Stomach smooth muscle (tissue), 2 donors: Measurements from ENCODE around the gene PRKG1.

Source experiments
- H3K27ac ChIP-seq: one replicate; pipeline ENCODE4 v1.7.0; 2013; ENCODE audit warnings: mild to moderate bottlenecking, low read length, inconsistent platforms
- H3K27me3 ChIP-seq, 2 donors: one replicate each; pipeline ENCODE4 v1.7.0; 2013; ENCODE audit warnings: low read length in 2 of 2; ENCODE audit not compliant: insufficient read depth in 2 of 2, control insufficient read depth in 1 of 2
- H3K36me3 ChIP-seq, 2 donors: one replicate each; pipeline ENCODE4 v1.7.0; 2013; ENCODE audit warnings: low read length in 2 of 2; ENCODE audit not compliant: control insufficient read depth in 2 of 2, insufficient read depth in 2 of 2
- H3K4me1 ChIP-seq: one replicate; pipeline ENCODE4 v1.7.0; 2013; ENCODE audit warnings: low read length; ENCODE audit not compliant: control insufficient read depth, insufficient read depth
- H3K4me3 ChIP-seq, 2 donors: one replicate each; pipeline ENCODE4 v1.7.0; 2013; ENCODE audit warnings: low read length in 2 of 2
- H3K9ac ChIP-seq, 2 donors: one replicate each; pipeline ENCODE4 v1.7.0; 2013; ENCODE audit warnings: low read length in 2 of 2, mild to moderate bottlenecking in 1 of 2
- H3K9me3 ChIP-seq, 2 donors: one replicate each; pipeline ENCODE4 v1.7.0; 2013; ENCODE audit warnings: low read length in 2 of 2; ENCODE audit not compliant: control insufficient read depth in 2 of 2
- donor health status: healthy.
- donor health status: Pancreatic carcinoma.

PRKG1 gene

GRCh38 chr10:52261362-52261761 is 1187.1 kb downstream of the PRKG1 start:
- Histone ChIP-seq H3K27ac (no peak overlapping the region), H3K4me1 (no peaks in the 10 kb centered on the region), H3K9me3 (no peaks in the 10 kb centered on the region), H3K27me3 (no peaks in the 10 kb centered on the region), H3K4me3 (no peak overlapping the region), H3K36me3 (no peaks in the 10 kb centered on the region), H3K9ac (no peak overlapping the region)

GRCh38 chr10:52265131-52265926 is 1191.0 kb downstream of the PRKG1 start:
- Histone ChIP-seq H3K4me3 (no peak overlapping the region), H3K9ac (no peak overlapping the region), H3K27me3 (no peaks in the 10 kb centered on the region), H3K36me3 (no peaks in the 10 kb centered on the region), H3K27ac (no peak overlapping the region), H3K9me3 (no peaks in the 10 kb centered on the region), H3K4me1 (no peaks in the 10 kb centered on the region)

GRCh38 chr10:52266858-52267257 is 1192.6 kb downstream of the PRKG1 start:
- Histone ChIP-seq H3K9ac (no peak overlapping the region), H3K4me3 (no peak overlapping the region), H3K9me3 (no peaks in the 10 kb centered on the region), H3K36me3 (no peaks in the 10 kb centered on the region), H3K4me1 (no peaks in the 10 kb centered on the region), H3K27me3 (no peaks in the 10 kb centered on the region), H3K27ac (no peak overlapping the region)

- Histone ChIP-seq H3K27me3 (no peaks in the 10 kb centered on the region), H3K27ac (no peak overlapping the region), H3K36me3 (no peaks in the 10 kb centered on the region), H3K9me3 (no peaks in the 10 kb centered on the region), H3K4me1 (no peaks in the 10 kb centered on the region), H3K9ac (no peak overlapping the region), H3K4me3 (no peak overlapping the region)
Observed at GRCh38 chr10:52268790-52269189, 1194.5 kb downstream of the PRKG1 start.

GRCh38 chr10:52269233-52269632 is 1194.9 kb downstream of the PRKG1 start:
- H3K9ac ChIP-seq: no peak overlapping the region
- no peak overlapping the region for H3K4me3 ChIP-seq
- H3K27me3 ChIP-seq: no peaks in the 10 kb centered on the region
- no peaks in the 10 kb centered on the region for H3K4me1 ChIP-seq
- H3K27ac ChIP-seq: no peak overlapping the region
- no peaks in the 10 kb centered on the region for H3K9me3 ChIP-seq
- no peaks in the 10 kb centered on the region for H3K36me3 ChIP-seq

GRCh38 chr10:52276163-52276562 is 1201.9 kb downstream of the PRKG1 start:
- H3K36me3 ChIP-seq: no peaks in the 10 kb centered on the region
- no peaks in the 10 kb centered on the region for H3K4me1 ChIP-seq
- no peak overlapping the region for H3K9ac ChIP-seq
- no peak overlapping the region for H3K4me3 ChIP-seq
- no peaks in the 10 kb centered on the region for H3K27me3 ChIP-seq
- no peak overlapping the region for H3K27ac ChIP-seq
- H3K9me3 ChIP-seq: no peaks in the 10 kb centered on the region

GRCh38 chr10:52276986-52277385 is 1202.7 kb downstream of the PRKG1 start:
- H3K27ac ChIP-seq: no peak overlapping the region
- H3K9ac ChIP-seq: no peak overlapping the region
- H3K36me3 ChIP-seq: no peaks in the 10 kb centered on the region
- no peak overlapping the region for H3K4me3 ChIP-seq
- no peaks in the 10 kb centered on the region for H3K4me1 ChIP-seq
- H3K27me3 ChIP-seq: no peaks in the 10 kb centered on the region
- H3K9me3 ChIP-seq: no peaks in the 10 kb centered on the region

GRCh38 chr10:52279546-52279945 is 1205.3 kb downstream of the PRKG1 start:
- no peak overlapping the region for H3K9ac ChIP-seq
- H3K27me3 ChIP-seq: no peaks in the 10 kb centered on the region
- H3K9me3 ChIP-seq: no peaks in the 10 kb centered on the region
- H3K4me3 ChIP-seq: no peak overlapping the region
- peaks cover 0 to 3% of the 10 kb centered on the region in 2 donors for H3K36me3 ChIP-seq
- no peak overlapping the region for H3K27ac ChIP-seq
- no peaks in the 10 kb centered on the region for H3K4me1 ChIP-seq

GRCh38 chr10:52280051-52280450 is 1205.8 kb downstream of the PRKG1 start:
- H3K27me3 ChIP-seq: no peaks in the 10 kb centered on the region
- no peak overlapping the region for H3K4me3 ChIP-seq
- H3K36me3 ChIP-seq: peaks cover 0 to 3% of the 10 kb centered on the region in 2 donors
- H3K27ac ChIP-seq: no peak overlapping the region
- no peak overlapping the region for H3K9ac ChIP-seq
- H3K4me1 ChIP-seq: no peaks in the 10 kb centered on the region
- no peaks in the 10 kb centered on the region for H3K9me3 ChIP-seq

- Histone ChIP-seq H3K27me3 (no peaks in the 10 kb centered on the region), H3K9ac (no peak overlapping the region), H3K9me3 (no peaks in the 10 kb centered on the region), H3K27ac (no peak overlapping the region), H3K4me1 (no peaks in the 10 kb centered on the region), H3K4me3 (no peak overlapping the region), H3K36me3 (peaks cover 0 to 3% of the 10 kb centered on the region in 2 donors)
Observed at GRCh38 chr10:52283174-52283573, 1208.9 kb downstream of the PRKG1 start.

GRCh38 chr10:52284416-52285013 is 1210.2 kb downstream of the PRKG1 start:
- Histone ChIP-seq H3K27me3 (no peaks in the 10 kb centered on the region), H3K4me3 (no peak overlapping the region), H3K27ac (no peak overlapping the region), H3K9ac (no peak overlapping the region), H3K36me3 (peaks cover 0 to 3% of the 10 kb centered on the region in 2 donors), H3K4me1 (no peaks in the 10 kb centered on the region), H3K9me3 (no peaks in the 10 kb centered on the region)
